Parathyroid adenoma (tissue), 2 donors: ENCODE results near the gene AK2.

ENCODE experiments used
- H2AFZ ChIP-seq: fragments of 300-600 bp; sonication (generic); one replicate; pipeline ENCODE4 v1.7.0; 2017; ENCODE audit warnings: antibody characterized with exemption, mild to moderate bottlenecking
- H3K27ac ChIP-seq: fragments of 300-600 bp; sonication (generic); one replicate; pipeline ENCODE4 v1.7.0; 2017
- H3K27me3 ChIP-seq: fragments of 300-600 bp; sonication (generic); one replicate; pipeline ENCODE4 v1.7.0; 2017; ENCODE audit warnings: low read length; ENCODE audit not compliant: control insufficient read depth, insufficient read depth
- H3K36me3 ChIP-seq: fragments of 300-600 bp; sonication (generic); one replicate; pipeline ENCODE4 v1.7.0; 2017; ENCODE audit warnings: low read length; ENCODE audit not compliant: control insufficient read depth, insufficient read depth
- H3K4me1 ChIP-seq: fragments of 300-600 bp; sonication (generic); one replicate; pipeline ENCODE4 v1.7.0; 2017; ENCODE audit warnings: control low read depth
- H3K4me2 ChIP-seq: fragments of 300-600 bp; sonication (generic); one replicate; pipeline ENCODE4 v1.7.0; 2017; ENCODE audit warnings: low read length
- H3K4me3 ChIP-seq: fragments of 300-600 bp; sonication (generic); one replicate; pipeline ENCODE4 v1.7.0; 2017; ENCODE audit warnings: low read depth, low read length
- H3K79me2 ChIP-seq: fragments of 300-600 bp; sonication (generic); one replicate; pipeline ENCODE4 v1.7.0; 2017; ENCODE audit warnings: control low read depth
- H3K9ac ChIP-seq: fragments of 300-600 bp; sonication (generic); one replicate; pipeline ENCODE4 v1.7.0; 2017; ENCODE audit warnings: mild to moderate bottlenecking
- H3K9me3 ChIP-seq: fragments of 300-600 bp; sonication (generic); one replicate; pipeline ENCODE4 v1.7.0; 2017; ENCODE audit warnings: low read length; ENCODE audit not compliant: control insufficient read depth
- TF ChIP-seq, protein P1 (sequence below): fragments of 300-600 bp; sonication (generic); IDR thresholded peaks from one replicate; pipeline ENCODE4 v1.7.0; 2017; ENCODE audit warnings: antibody characterized with exemption, mild to moderate bottlenecking
- donor health status: primary hyperparathyroidism.

The AK2 gene

DNA sequence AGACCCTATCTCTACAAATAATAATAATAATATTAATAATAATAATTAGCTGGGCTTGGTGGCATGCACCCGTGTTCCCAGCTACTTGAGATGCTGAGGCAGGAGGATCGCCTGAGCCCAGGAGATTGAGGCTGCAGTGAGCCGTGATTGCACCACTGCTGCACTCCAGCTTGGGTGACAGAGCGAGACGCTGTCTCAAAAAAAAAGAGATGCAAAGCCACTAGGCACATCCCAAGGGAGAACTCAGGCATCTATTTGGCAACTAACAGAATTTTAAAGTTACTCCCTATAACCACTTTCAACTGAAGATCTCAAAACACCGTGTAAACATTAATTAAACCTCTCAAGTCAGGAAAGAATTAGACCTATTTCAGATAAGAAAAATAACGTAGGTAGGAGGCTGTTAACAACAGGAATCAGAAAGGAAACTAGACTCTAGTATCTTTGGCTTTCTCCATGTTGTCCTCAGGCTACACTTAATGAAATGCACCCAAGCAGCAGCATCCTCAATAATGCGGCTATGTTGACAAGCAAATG, 75.8 kb downstream of the AK2 start:
- Histone ChIP-seq H3K4me2 (no peak overlapping the region), H3K79me2 (peaks cover 9% of the 10 kb centered on the region), H3K4me1 (peaks cover 5% of the 10 kb centered on the region), H3K9me3 (no peaks in the 10 kb centered on the region), H2AFZ (no peak overlapping the region), H3K9ac (no peak overlapping the region), H3K4me3 (no peak overlapping the region), H3K27ac (no peak overlapping the region), H3K27me3 (no peaks in the 10 kb centered on the region), H3K36me3 (no peaks in the 10 kb centered on the region)
- TF ChIP-seq, protein P1, sequence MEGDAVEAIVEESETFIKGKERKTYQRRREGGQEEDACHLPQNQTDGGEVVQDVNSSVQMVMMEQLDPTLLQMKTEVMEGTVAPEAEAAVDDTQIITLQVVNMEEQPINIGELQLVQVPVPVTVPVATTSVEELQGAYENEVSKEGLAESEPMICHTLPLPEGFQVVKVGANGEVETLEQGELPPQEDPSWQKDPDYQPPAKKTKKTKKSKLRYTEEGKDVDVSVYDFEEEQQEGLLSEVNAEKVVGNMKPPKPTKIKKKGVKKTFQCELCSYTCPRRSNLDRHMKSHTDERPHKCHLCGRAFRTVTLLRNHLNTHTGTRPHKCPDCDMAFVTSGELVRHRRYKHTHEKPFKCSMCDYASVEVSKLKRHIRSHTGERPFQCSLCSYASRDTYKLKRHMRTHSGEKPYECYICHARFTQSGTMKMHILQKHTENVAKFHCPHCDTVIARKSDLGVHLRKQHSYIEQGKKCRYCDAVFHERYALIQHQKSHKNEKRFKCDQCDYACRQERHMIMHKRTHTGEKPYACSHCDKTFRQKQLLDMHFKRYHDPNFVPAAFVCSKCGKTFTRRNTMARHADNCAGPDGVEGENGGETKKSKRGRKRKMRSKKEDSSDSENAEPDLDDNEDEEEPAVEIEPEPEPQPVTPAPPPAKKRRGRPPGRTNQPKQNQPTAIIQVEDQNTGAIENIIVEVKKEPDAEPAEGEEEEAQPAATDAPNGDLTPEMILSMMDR = no peak

DNA sequence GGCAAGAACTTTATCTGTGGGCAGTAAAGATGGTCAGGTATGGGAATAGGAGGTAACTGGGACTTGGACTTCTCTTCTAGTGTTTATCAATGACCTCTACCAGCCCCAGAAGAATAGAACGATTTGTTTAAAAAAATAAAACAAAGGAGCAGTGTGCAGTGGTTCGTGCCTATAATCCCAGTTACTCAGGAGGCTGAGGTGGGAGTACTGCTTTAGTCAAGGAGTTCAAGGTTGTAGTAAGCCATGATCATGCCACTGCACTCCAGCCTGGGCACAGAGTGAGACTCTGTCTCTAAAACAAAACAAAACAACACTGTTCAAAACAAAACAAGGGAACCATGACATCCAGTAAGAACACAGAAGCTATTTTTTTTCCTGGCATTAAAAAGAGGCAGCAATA, 76.3 kb downstream of the AK2 start:
- no peak overlapping the region for H3K9ac ChIP-seq
- H3K9me3 ChIP-seq = no peaks in the 10 kb centered on the region
- no peak overlapping the region for H3K4me2 ChIP-seq
- H2AFZ ChIP-seq = no peak overlapping the region
- TF ChIP-seq, protein P1 = no peak
- H3K4me3 ChIP-seq = no peak overlapping the region
- H3K4me1 ChIP-seq = peaks cover 4% of the 10 kb centered on the region
- H3K27ac ChIP-seq = no peak overlapping the region
- no peaks in the 10 kb centered on the region for H3K27me3 ChIP-seq
- peaks cover 9% of the 10 kb centered on the region for H3K79me2 ChIP-seq
- H3K36me3 ChIP-seq = no peaks in the 10 kb centered on the region

DNA sequence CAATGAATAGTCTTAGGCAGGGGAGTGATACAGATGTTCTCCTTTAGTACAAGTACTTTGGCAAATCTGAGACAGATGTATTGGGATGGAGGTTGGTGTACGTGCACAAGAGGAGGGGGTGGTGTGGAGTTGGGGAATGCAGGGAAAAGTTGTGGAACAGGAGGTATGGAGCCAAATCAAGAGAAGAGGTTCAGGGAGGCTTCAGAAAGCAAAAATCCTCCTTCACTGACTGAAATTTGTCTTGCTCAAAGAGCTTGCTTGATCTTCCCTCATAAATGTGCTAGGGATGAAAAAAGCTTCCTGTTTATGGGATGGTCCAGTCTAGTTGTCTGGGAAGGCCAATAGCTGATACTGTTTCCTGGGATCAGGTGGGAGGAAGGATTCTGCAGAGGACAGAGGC, 77.9 kb downstream of the AK2 start:
- H3K9me3 ChIP-seq = no peaks in the 10 kb centered on the region
- H3K79me2 ChIP-seq = peaks cover 9% of the 10 kb centered on the region
- no peak overlapping the region for H2AFZ ChIP-seq
- no peaks in the 10 kb centered on the region for H3K36me3 ChIP-seq
- no peak overlapping the region for H3K4me2 ChIP-seq
- H3K27ac ChIP-seq = no peak overlapping the region
- H3K4me1 ChIP-seq = peaks cover 3% of the 10 kb centered on the region
- H3K4me3 ChIP-seq = no peak overlapping the region
- no peak overlapping the region for H3K9ac ChIP-seq
- no peaks in the 10 kb centered on the region for H3K27me3 ChIP-seq
- TF ChIP-seq, protein P1 = no peak
